Stomach (tissue), 4 donors: ENCODE results near the gene LIPM.

Experiments
- POLR2A ChIP-seq, 4 donors: fragments of 450-650 bp; IDR thresholded peaks; one replicate each; pipeline ENCODE4 v1.6.1; 2016; ENCODE audit warnings: antibody characterized with exemption in 4 of 4, control low read depth in 2 of 4, mild to moderate bottlenecking in 1 of 4, moderate library complexity in 1 of 4
- POLR2AphosphoS5 ChIP-seq, 3 donors: sonication (generic); formaldehyde crosslinking; IDR thresholded peaks; one replicate each; pipeline ENCODE4 v1.6.1; 2016; ENCODE audit warnings: antibody characterized with exemption in 3 of 3
- TF ChIP-seq, protein P1 (sequence below), 7 experiments: fragments of 450-650 bp in 4 of 7; fragments of 200-600 bp in 3 of 7; sonication (generic) in 3 of 7; IDR thresholded peaks; one replicate each; pipeline ENCODE4 v1.5.1; 2016 to 2019; ENCODE audit warnings: antibody characterized with exemption in 7 of 7, control low read depth in 2 of 7, mild to moderate bottlenecking in 1 of 7

DNA sequence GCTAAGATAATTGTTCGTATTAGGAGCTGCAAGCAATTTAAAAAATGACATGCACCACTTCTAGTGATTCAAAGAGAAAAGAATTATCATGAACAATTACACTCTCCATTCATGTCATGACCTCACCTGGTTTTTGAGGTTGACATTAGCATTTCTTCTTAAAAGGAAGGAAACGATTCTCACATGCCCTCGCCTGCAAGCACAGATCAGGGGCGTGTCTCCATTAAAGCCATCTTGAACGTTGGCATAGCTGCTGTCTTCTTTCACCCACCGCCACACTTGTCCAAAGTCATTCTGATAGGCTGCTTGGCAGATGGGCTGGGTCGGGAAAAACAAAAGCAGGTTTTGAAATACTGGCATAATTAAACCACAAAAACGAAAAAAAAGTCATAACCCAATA is 29.2 kb downstream of the LIPM start:
- TF ChIP-seq, protein P1, sequence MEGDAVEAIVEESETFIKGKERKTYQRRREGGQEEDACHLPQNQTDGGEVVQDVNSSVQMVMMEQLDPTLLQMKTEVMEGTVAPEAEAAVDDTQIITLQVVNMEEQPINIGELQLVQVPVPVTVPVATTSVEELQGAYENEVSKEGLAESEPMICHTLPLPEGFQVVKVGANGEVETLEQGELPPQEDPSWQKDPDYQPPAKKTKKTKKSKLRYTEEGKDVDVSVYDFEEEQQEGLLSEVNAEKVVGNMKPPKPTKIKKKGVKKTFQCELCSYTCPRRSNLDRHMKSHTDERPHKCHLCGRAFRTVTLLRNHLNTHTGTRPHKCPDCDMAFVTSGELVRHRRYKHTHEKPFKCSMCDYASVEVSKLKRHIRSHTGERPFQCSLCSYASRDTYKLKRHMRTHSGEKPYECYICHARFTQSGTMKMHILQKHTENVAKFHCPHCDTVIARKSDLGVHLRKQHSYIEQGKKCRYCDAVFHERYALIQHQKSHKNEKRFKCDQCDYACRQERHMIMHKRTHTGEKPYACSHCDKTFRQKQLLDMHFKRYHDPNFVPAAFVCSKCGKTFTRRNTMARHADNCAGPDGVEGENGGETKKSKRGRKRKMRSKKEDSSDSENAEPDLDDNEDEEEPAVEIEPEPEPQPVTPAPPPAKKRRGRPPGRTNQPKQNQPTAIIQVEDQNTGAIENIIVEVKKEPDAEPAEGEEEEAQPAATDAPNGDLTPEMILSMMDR (IDR thresholded peaks at IDR 0.05): no peak
- TF ChIP-seq POLR2AphosphoS5 (IDR thresholded peaks at IDR 0.05) (no peak), POLR2A (IDR thresholded peaks at IDR 0.05) (no peak)
